WTC11 (cell line): ENCODE data around the gene FBXW10B. TPM values are rescaled to one million over a fixed set of nuclear protein-coding genes. Genes with fewer than 3 reads are reported as not detected.

Source experiments
- ATAC-seq: fragments of 200-7000 bp; cut with Tn5 transposase; 2 replicates; pipeline ENCODE4 v1.10.0; 2021; ENCODE audit warnings: mild to moderate bottlenecking, moderate library complexity
- CTCF ChIA-PET: fragments of 300-600 bp; sonication (Branson Sonifier 250); formaldehyde crosslinking; loops from one replicate; lab custom pipeline; 2021; ENCODE audit warnings: antibody characterized with exemption; lab: Charles Lee
- POLR2A ChIA-PET: fragments of 350-600 bp; sonication (Branson Sonifier 250); formaldehyde crosslinking; loops from one replicate; lab custom pipeline; 2021; ENCODE audit warnings: antibody characterized with exemption; lab: Charles Lee
- DNase-seq: peaks from one replicate; pipeline ENCODE4 v3.0.0; 2021; ENCODE audit warnings: low spot score
- H3K27ac Mint-ChIP-seq: 2 replicates; pipeline ENCODE4 v1.8.0; 2021; ENCODE audit warnings: mixed read lengths
- H3K27me3 Mint-ChIP-seq: 2 replicates; pipeline ENCODE4 v1.8.0; 2021; ENCODE audit warnings: low read depth, mild to moderate bottlenecking, moderate library complexity, mixed read lengths
- H3K36me3 Mint-ChIP-seq: 2 replicates; pipeline ENCODE4 v1.8.0; 2021; ENCODE audit warnings: mixed read lengths
- H3K4me1 Mint-ChIP-seq: 2 replicates; pipeline ENCODE4 v1.8.0; 2022; ENCODE audit warnings: mixed read lengths
- H3K4me3 Mint-ChIP-seq: 2 replicates; pipeline ENCODE4 v1.8.0; 2021; ENCODE audit warnings: mild to moderate bottlenecking, moderate library complexity, mixed read lengths
- H3K9me3 Mint-ChIP-seq: 2 replicates; pipeline ENCODE4 v1.8.0; 2021; ENCODE audit warnings: mixed read lengths
- ATF1 ChIP-seq: sonication (generic); formaldehyde crosslinking; IDR thresholded peaks from 2 replicates; pipeline ENCODE4 v1.8.1; 2023; ENCODE audit warnings: mild to moderate bottlenecking, moderate library complexity, missing genetic modification reagents
- EMX1 ChIP-seq: fragments of 250-450 bp; sonication (Bioruptor Pico); IDR thresholded peaks from 2 replicates; pipeline ENCODE4 v1.8.0; 2021; ENCODE audit warnings: mild to moderate bottlenecking
- FOXK1 ChIP-seq: sonication (generic); formaldehyde crosslinking; IDR thresholded peaks from 2 replicates; pipeline ENCODE4 v1.8.0; 2022; ENCODE audit warnings: mild to moderate bottlenecking, moderate library complexity, missing genetic modification reagents
- GABPB1 ChIP-seq: sonication (generic); formaldehyde crosslinking; IDR thresholded peaks from 2 replicates; pipeline ENCODE4 v1.8.1; 2023; ENCODE audit warnings: mild to moderate bottlenecking, missing genetic modification reagents
- GTF2I ChIP-seq: fragments of 250-450 bp; sonication (Bioruptor Pico); conservative IDR thresholded peaks from 2 replicates; pipeline ENCODE4 v1.4.0; 2021; ENCODE audit warnings: mild to moderate bottlenecking
- IRF2 ChIP-seq: sonication (generic); formaldehyde crosslinking; IDR thresholded peaks from 2 replicates; pipeline ENCODE4 v1.8.0; 2022; ENCODE audit warnings: low read depth, missing genetic modification reagents, borderline replicate concordance
- JAZF1 ChIP-seq: fragments of 250-450 bp; sonication (Bioruptor Pico); IDR thresholded peaks from 2 replicates; pipeline ENCODE4 v1.9.0; 2021; ENCODE audit warnings: moderate library complexity, mild to moderate bottlenecking, inconsistent platforms
- KAT7 ChIP-seq: sonication (generic); formaldehyde crosslinking; IDR thresholded peaks from 2 replicates; pipeline ENCODE4 v1.8.1; 2023; ENCODE audit warnings: missing genetic modification reagents, mild to moderate bottlenecking, borderline replicate concordance
- MYBL2 ChIP-seq: sonication (generic); formaldehyde crosslinking; IDR thresholded peaks from 2 replicates; pipeline ENCODE4 v1.8.1; 2023; ENCODE audit warnings: mild to moderate bottlenecking, moderate library complexity, missing genetic modification reagents
- NFYB ChIP-seq: sonication (generic); formaldehyde crosslinking; conservative IDR thresholded peaks from 2 replicates; pipeline ENCODE4 v1.8.0; 2022; ENCODE audit warnings: low read depth, missing genetic modification reagents
- NR1H2 ChIP-seq: sonication (generic); formaldehyde crosslinking; IDR thresholded peaks from 2 replicates; pipeline ENCODE4 v1.9.0; 2021; ENCODE audit warnings: mild to moderate bottlenecking, moderate library complexity, missing genetic modification reagents
- OVOL2 ChIP-seq: fragments of 250-450 bp; sonication (Bioruptor Pico); IDR thresholded peaks from 2 replicates; pipeline ENCODE4 v1.9.0; 2021; ENCODE audit warnings: mild to moderate bottlenecking, borderline replicate concordance
- SMAD4 ChIP-seq: sonication (generic); formaldehyde crosslinking; IDR thresholded peaks from 2 replicates; pipeline ENCODE4 v1.8.0; 2022; ENCODE audit warnings: mild to moderate bottlenecking, missing genetic modification reagents
- TEAD1 ChIP-seq: sonication (generic); formaldehyde crosslinking; IDR thresholded peaks from 2 replicates; pipeline ENCODE4 v1.8.0; 2022; ENCODE audit warnings: mild to moderate bottlenecking, missing genetic modification reagents
- TEAD4 ChIP-seq: sonication (generic); formaldehyde crosslinking; IDR thresholded peaks from 2 replicates; pipeline ENCODE4 v1.8.0; 2022; ENCODE audit warnings: mild to moderate bottlenecking, missing genetic modification reagents
- ZBTB21 ChIP-seq: sonication (generic); formaldehyde crosslinking; IDR thresholded peaks from 2 replicates; pipeline ENCODE4 v1.8.1; 2023; ENCODE audit warnings: mild to moderate bottlenecking, missing genetic modification reagents, borderline replicate concordance
- ZNF121 ChIP-seq: sonication (generic); formaldehyde crosslinking; IDR thresholded peaks from 2 replicates; pipeline ENCODE4 v1.8.0; 2023; ENCODE audit warnings: missing genetic modification reagents
- total RNA-seq: library from RNA; stranded (reverse); gene quantifications from 3 replicates; pipeline ENCODE4 v1.2.3, GENCODE V29; 2021
- TF ChIP-seq, protein P1 (sequence below): sonication (generic); formaldehyde crosslinking; IDR thresholded peaks from 2 replicates; pipeline ENCODE4 v1.8.0; 2022; ENCODE audit warnings: mild to moderate bottlenecking, missing genetic modification reagents
- TF ChIP-seq, protein P2 (sequence below): sonication (generic); formaldehyde crosslinking; IDR thresholded peaks from 2 replicates; pipeline ENCODE4 v1.8.1; 2023; ENCODE audit warnings: mild to moderate bottlenecking, missing genetic modification reagents
- TF ChIP-seq, protein P3 (sequence below): sonication (generic); formaldehyde crosslinking; IDR thresholded peaks from 2 replicates; pipeline ENCODE4 v1.8.1; 2022; ENCODE audit warnings: mild to moderate bottlenecking, missing genetic modification reagents, moderate library complexity, borderline replicate concordance
- TF ChIP-seq, protein P4 (sequence below): fragments of 250-450 bp; sonication (Bioruptor Pico); IDR thresholded peaks from 2 replicates; pipeline ENCODE4 v1.8.0; 2021; ENCODE audit warnings: mild to moderate bottlenecking
- TF ChIP-seq, protein P5 (sequence below): sonication (generic); formaldehyde crosslinking; IDR thresholded peaks from 2 replicates; pipeline ENCODE4 v1.8.0; 2022; ENCODE audit warnings: mild to moderate bottlenecking, missing genetic modification reagents
- TF ChIP-seq, protein P6 (sequence below): sonication (generic); formaldehyde crosslinking; IDR thresholded peaks from 2 replicates; pipeline ENCODE4 v1.8.1; 2022; ENCODE audit warnings: mild to moderate bottlenecking, moderate library complexity, missing genetic modification reagents
- TF ChIP-seq, protein P7 (sequence below): sonication (generic); formaldehyde crosslinking; IDR thresholded peaks from 2 replicates; pipeline ENCODE4 v1.8.1; 2023; ENCODE audit warnings: mild to moderate bottlenecking, missing genetic modification reagents, moderate library complexity

FBXW10B gene
- total RNA-seq, 1 experiment from 2014 or later, result 0.33 TPM

DNA sequence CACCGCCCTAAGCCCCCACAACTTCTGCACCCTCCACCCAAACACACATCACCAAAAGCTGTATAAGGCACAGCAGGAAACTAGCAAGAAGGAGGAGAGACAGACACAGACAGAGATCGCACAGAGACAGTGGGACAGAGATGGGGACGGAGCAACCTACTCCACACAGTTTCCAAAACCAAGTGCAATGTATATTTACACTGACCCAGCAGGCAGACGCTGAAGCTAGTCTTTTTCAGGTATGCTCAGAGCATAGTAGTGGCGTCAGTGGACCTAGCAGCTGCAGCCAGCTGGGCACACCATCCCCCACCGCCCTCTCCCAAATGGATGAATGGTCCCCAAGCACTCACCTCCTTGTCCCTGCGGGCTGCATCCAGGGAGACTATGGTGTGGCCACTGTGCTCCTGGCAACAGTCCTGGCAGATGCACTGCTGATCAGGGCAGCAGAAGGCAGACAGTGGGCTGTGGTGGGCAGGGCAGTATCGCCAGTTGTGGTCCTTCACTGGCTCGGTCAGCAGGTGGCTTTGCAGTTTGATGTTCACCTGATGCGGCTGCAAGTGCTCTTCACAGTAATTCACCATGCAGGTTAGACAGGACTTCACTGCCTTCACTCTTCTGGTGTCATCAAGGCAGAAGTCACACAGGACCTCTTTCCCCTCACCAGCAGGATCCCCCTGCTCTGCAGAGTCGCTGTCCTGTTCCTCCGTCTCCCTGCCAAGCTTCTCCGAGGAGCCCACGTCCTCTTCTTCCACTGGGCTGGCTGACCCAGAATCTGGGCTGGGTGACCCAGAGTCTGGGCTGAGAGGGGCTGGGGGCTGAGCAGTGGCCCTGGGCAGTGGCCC is 31.5 kb upstream of the FBXW10B start (continued):
- TF ChIP-seq, protein P1, sequence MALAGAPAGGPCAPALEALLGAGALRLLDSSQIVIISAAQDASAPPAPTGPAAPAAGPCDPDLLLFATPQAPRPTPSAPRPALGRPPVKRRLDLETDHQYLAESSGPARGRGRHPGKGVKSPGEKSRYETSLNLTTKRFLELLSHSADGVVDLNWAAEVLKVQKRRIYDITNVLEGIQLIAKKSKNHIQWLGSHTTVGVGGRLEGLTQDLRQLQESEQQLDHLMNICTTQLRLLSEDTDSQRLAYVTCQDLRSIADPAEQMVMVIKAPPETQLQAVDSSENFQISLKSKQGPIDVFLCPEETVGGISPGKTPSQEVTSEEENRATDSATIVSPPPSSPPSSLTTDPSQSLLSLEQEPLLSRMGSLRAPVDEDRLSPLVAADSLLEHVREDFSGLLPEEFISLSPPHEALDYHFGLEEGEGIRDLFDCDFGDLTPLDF (CRISPR knock-in tag), result no peak
- TF ChIP-seq, protein P2, sequence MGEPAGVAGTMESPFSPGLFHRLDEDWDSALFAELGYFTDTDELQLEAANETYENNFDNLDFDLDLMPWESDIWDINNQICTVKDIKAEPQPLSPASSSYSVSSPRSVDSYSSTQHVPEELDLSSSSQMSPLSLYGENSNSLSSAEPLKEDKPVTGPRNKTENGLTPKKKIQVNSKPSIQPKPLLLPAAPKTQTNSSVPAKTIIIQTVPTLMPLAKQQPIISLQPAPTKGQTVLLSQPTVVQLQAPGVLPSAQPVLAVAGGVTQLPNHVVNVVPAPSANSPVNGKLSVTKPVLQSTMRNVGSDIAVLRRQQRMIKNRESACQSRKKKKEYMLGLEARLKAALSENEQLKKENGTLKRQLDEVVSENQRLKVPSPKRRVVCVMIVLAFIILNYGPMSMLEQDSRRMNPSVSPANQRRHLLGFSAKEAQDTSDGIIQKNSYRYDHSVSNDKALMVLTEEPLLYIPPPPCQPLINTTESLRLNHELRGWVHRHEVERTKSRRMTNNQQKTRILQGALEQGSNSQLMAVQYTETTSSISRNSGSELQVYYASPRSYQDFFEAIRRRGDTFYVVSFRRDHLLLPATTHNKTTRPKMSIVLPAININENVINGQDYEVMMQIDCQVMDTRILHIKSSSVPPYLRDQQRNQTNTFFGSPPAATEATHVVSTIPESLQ, result no peak
- TF ChIP-seq TEAD1, result no peak
- TF ChIP-seq GTF2I (CRISPR knock-in tag), result no peak
- no peak for TF ChIP-seq SMAD4 (CRISPR knock-in tag)
- TF ChIP-seq, all 79 proteins: peak for 0

DNA sequence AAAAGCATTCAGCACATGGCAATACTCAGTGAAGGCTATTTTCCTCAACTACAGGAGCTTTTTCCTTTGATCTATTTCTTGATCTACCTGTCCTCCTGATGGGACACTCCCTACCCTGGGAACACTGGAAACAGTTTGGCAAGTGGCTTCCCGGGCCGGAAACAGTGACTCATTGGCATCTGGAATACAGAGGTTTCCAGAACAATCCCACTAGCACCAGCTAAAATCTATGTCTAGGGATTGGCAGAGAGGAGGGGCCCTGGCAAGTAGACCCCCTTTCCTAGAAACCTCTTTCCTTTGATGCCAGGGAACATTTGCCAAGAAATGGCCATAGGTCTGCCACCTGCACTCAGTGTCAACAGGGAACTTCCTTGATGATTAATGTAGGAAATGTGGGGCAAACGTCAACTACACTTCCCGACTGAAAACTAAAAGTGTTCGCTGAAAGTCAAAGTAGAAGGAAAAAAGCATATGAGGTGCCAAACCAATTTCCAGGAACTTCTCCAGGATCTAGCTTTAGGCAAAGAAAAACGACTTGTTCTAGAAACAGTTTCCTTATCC is 30.4 kb upstream of the FBXW10B start:
- CTCF ChIA-PET, result no interaction called here
- no peak for TF ChIP-seq JAZF1 (CRISPR knock-in tag)
- TF ChIP-seq, protein P3, sequence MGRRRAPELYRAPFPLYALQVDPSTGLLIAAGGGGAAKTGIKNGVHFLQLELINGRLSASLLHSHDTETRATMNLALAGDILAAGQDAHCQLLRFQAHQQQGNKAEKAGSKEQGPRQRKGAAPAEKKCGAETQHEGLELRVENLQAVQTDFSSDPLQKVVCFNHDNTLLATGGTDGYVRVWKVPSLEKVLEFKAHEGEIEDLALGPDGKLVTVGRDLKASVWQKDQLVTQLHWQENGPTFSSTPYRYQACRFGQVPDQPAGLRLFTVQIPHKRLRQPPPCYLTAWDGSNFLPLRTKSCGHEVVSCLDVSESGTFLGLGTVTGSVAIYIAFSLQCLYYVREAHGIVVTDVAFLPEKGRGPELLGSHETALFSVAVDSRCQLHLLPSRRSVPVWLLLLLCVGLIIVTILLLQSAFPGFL (CRISPR knock-in tag), result no peak
- no peak for DNase-seq
- H3K36me3 Mint-ChIP-seq, result peaks cover 9% of the 10 kb centered on the region; the same call in 1 of the 2 replicates
- POLR2A ChIA-PET, result no interaction called here
- H3K4me1 Mint-ChIP-seq, result peaks cover 43% of the 10 kb centered on the region
- H3K9me3 Mint-ChIP-seq, result no peaks in the 10 kb centered on the region
- H3K27ac Mint-ChIP-seq, result 0 out of 2 replicates have a peak overlapping the region, but pooled peaks have one; percentile 25
- no peak overlapping the region for H3K4me3 Mint-ChIP-seq
- H3K27me3 Mint-ChIP-seq, result no peaks in the 10 kb centered on the region
- no peak for ATAC-seq

DNA sequence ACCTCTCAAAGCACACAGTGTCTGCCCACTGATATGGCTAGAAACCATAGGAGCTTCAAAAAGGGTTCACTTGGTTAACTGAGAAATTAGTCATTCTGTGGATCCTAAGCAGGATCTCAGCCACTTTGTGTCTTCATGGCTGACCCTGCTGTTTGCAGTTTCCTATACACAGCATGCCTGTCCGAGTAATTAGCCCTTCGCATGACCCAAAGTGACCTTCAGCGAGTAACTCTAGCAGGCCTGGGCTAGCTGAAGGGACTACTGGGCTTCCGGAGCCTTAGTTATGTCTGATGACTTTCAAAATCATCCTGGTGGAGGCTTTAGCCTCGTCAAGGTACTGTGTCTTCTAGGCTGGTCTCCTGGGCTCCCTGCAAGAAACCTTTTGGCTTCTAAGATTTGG is 28.9 kb upstream of the FBXW10B start:
- ATAC-seq (no peak), DNase-seq (no peak)
- H3K4me3 Mint-ChIP-seq, result no peak overlapping the region
- H3K9me3 Mint-ChIP-seq, result no peaks in the 10 kb centered on the region
- peaks cover 32% of the 10 kb centered on the region for H3K4me1 Mint-ChIP-seq
- H3K36me3 Mint-ChIP-seq, result peaks cover 8% of the 10 kb centered on the region; the same call in 1 of the 2 replicates
- ChIA-PET CTCF (no interaction called here), POLR2A (no interaction called here)
- no peaks in the 10 kb centered on the region for H3K27me3 Mint-ChIP-seq
- H3K27ac Mint-ChIP-seq, result peak overlapping the region; percentile 87; the same call in 1 of the 2 replicates
- TF ChIP-seq OVOL2 (CRISPR knock-in tag) (no peak), MYBL2 (CRISPR knock-in tag) (no peak), EMX1 (CRISPR knock-in tag) (no peak), ATF1 (CRISPR knock-in tag) (no peak), GABPB1 (CRISPR knock-in tag) (no peak), NR1H2 (no peak), IRF2 (CRISPR knock-in tag) (no peak), KAT7 (CRISPR knock-in tag) (no peak), ZNF121 (no peak), ZBTB21 (CRISPR knock-in tag) (no peak), NFYB (no peak), TEAD4 (CRISPR knock-in tag) (no peak), FOXK1 (CRISPR knock-in tag) (no peak)
- TF ChIP-seq, protein P4, sequence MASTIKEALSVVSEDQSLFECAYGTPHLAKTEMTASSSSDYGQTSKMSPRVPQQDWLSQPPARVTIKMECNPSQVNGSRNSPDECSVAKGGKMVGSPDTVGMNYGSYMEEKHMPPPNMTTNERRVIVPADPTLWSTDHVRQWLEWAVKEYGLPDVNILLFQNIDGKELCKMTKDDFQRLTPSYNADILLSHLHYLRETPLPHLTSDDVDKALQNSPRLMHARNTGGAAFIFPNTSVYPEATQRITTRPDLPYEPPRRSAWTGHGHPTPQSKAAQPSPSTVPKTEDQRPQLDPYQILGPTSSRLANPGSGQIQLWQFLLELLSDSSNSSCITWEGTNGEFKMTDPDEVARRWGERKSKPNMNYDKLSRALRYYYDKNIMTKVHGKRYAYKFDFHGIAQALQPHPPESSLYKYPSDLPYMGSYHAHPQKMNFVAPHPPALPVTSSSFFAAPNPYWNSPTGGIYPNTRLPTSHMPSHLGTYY (CRISPR knock-in tag), result no peak
- TF ChIP-seq, protein P5, sequence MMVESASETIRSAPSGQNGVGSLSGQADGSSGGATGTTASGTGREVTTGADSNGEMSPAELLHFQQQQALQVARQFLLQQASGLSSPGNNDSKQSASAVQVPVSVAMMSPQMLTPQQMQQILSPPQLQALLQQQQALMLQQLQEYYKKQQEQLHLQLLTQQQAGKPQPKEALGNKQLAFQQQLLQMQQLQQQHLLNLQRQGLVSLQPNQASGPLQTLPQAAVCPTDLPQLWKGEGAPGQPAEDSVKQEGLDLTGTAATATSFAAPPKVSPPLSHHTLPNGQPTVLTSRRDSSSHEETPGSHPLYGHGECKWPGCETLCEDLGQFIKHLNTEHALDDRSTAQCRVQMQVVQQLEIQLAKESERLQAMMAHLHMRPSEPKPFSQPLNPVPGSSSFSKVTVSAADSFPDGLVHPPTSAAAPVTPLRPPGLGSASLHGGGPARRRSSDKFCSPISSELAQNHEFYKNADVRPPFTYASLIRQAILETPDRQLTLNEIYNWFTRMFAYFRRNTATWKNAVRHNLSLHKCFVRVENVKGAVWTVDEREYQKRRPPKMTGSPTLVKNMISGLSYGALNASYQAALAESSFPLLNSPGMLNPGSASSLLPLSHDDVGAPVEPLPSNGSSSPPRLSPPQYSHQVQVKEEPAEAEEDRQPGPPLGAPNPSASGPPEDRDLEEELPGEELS (CRISPR knock-in tag), result no peak
- TF ChIP-seq, protein P6, sequence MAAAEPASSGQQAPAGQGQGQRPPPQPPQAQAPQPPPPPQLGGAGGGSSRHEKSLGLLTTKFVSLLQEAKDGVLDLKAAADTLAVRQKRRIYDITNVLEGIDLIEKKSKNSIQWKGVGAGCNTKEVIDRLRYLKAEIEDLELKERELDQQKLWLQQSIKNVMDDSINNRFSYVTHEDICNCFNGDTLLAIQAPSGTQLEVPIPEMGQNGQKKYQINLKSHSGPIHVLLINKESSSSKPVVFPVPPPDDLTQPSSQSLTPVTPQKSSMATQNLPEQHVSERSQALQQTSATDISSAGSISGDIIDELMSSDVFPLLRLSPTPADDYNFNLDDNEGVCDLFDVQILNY (CRISPR knock-in tag), result no peak
- TF ChIP-seq, protein P7, sequence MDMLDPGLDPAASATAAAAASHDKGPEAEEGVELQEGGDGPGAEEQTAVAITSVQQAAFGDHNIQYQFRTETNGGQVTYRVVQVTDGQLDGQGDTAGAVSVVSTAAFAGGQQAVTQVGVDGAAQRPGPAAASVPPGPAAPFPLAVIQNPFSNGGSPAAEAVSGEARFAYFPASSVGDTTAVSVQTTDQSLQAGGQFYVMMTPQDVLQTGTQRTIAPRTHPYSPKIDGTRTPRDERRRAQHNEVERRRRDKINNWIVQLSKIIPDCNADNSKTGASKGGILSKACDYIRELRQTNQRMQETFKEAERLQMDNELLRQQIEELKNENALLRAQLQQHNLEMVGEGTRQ, result no peak
